PC-3 (cell line): Measurements from ENCODE around the gene ACTR2. TPM values are rescaled to one million over a fixed set of nuclear protein-coding genes. Genes with fewer than 3 reads are reported as not detected.

Experiments
- ATAC-seq: fragments of 200-7000 bp; cut with Tn5 transposase; 2 replicates; pipeline ENCODE4 v1.9.1; 2020; ENCODE audit warnings: mild to moderate bottlenecking, moderate library complexity
- BruUV-seq: library from RNA; stranded (reverse); fragments of 400-500 nt; replicated peaks from 2 replicates; lab custom pipeline; 2021; lab: Mats Ljungman, UMichigan
- CTCF ChIA-PET: fragments of 300-600 bp; sonication (Branson Sonifier 250); formaldehyde crosslinking; loops from one replicate; lab custom pipeline; 2022; ENCODE audit warnings: antibody characterized with exemption; lab: Charles Lee
- POLR2A ChIA-PET: fragments of 300-600 bp; sonication (Branson Sonifier 250); formaldehyde crosslinking; loops from one replicate; lab custom pipeline; 2022; ENCODE audit warnings: antibody characterized with exemption; ENCODE audit not compliant: unreplicated experiment; lab: Charles Lee
- DNase-seq: peaks from one replicate; pipeline ENCODE4 v3.0.0-alpha.2; 2015
- H2AFZ ChIP-seq: fragments of 300-600 bp; sonication (generic); 2 replicates; pipeline ENCODE4 v1.6.0; 2016; ENCODE audit warnings: antibody characterized with exemption, low read length
- H3F3A ChIP-seq: fragments of 300-600 bp; sonication (generic); one replicate; pipeline ENCODE4 v1.6.0; 2017; ENCODE audit warnings: antibody characterized with exemption, low read length, control low read depth, mild to moderate bottlenecking; ENCODE audit not compliant: unreplicated experiment
- H3K27ac ChIP-seq: fragments of 300-600 bp; sonication (generic); 2 replicates; pipeline ENCODE4 v1.5.1; 2016; ENCODE audit warnings: mild to moderate bottlenecking, low read length
- H3K27me3 ChIP-seq: fragments of 300-600 bp; sonication (generic); 2 replicates; pipeline ENCODE4 v1.6.1; 2016; ENCODE audit warnings: low read length, mixed read lengths
- H3K36me3 ChIP-seq: fragments of 300-600 bp; sonication (generic); 2 replicates; pipeline ENCODE4 v1.6.1; 2016; ENCODE audit warnings: low read depth, mixed run types, low read length, mixed read lengths
- H3K4me1 ChIP-seq: fragments of 300-600 bp; sonication (generic); 2 replicates; pipeline ENCODE4 v1.5.1; 2016; ENCODE audit warnings: low read length; ENCODE audit not compliant: insufficient read depth
- H3K4me2 ChIP-seq: fragments of 300-600 bp; sonication (generic); 2 replicates; pipeline ENCODE4 v1.6.0; 2016; ENCODE audit warnings: low read length
- H3K4me3 ChIP-seq: fragments of 300-600 bp; sonication (generic); 2 replicates; pipeline ENCODE4 v1.5.1; 2016; ENCODE audit warnings: mild to moderate bottlenecking, low read length, mixed read lengths
- H3K79me2 ChIP-seq: fragments of 300-600 bp; sonication (generic); 2 replicates; pipeline ENCODE4 v1.6.1; 2017; ENCODE audit warnings: low read length, mixed read lengths
- H3K9ac ChIP-seq: fragments of 300-600 bp; sonication (generic); 2 replicates; pipeline ENCODE4 v1.6.0; 2016; ENCODE audit warnings: mild to moderate bottlenecking, low read length
- H3K9me2 ChIP-seq: fragments of 300-600 bp; sonication (generic); replicated peaks from 2 replicates; pipeline ENCODE4 v1.6.1; 2016; ENCODE audit warnings: mixed run types, low read length, mixed read lengths
- H3K9me3 ChIP-seq: fragments of 300-600 bp; sonication (generic); 2 replicates; pipeline ENCODE4 v1.6.1; 2016; ENCODE audit warnings: low read length, mixed read lengths
- H4K20me1 ChIP-seq: fragments of 300-600 bp; sonication (generic); 2 replicates; pipeline ENCODE4 v1.6.1; 2016; ENCODE audit warnings: low read length, mixed read lengths
- CTCF ChIP-seq: fragments of 300-600 bp; sonication (generic); conservative IDR thresholded peaks from 2 replicates; pipeline ENCODE4 v1.5.1; 2017; ENCODE audit warnings: antibody characterized with exemption, low read depth, mild to moderate bottlenecking, low read length
- EZH2 ChIP-seq: fragments of 300-600 bp; sonication (generic); IDR thresholded peaks from one replicate; pipeline ENCODE4 v1.6.1; 2017; ENCODE audit warnings: antibody characterized with exemption, mild to moderate bottlenecking, low read length; ENCODE audit not compliant: unreplicated experiment
- EZH2phosphoT487 ChIP-seq: fragments of 300-600 bp; sonication (generic); IDR thresholded peaks from 2 replicates; pipeline ENCODE4 v1.6.1; 2018; ENCODE audit warnings: mild to moderate bottlenecking, antibody characterized with exemption, low read length, borderline replicate concordance
- intact Hi-C: fragments of 100-400 bp; cut with micrococcal nuclease; formaldehyde crosslinking; loops from 2 replicates; pipeline ENCODE4 v1.9.0; 2023
- total RNA-seq: library from RNA; depleted of rRNA; stranded (reverse); fragments of >200 nt; gene quantifications from 2 replicates; pipeline ENCODE4 v1.2.3, GENCODE V29; 2014

Gene ACTR2
- total RNA-seq, 1 experiment from 2014 or later: 56.7 TPM

GRCh38 chr2:65309699-65310098, 82.1 kb downstream of the ACTR2 start:
- no TSS peak for BruUV-seq
- Histone ChIP-seq H3K9me3 (no peaks in the 10 kb centered on the region), H3K36me3 (peaks cover 34% of the 10 kb centered on the region), H3K27me3 (no peaks in the 10 kb centered on the region), H3K4me1 (peaks cover 20% of the 10 kb centered on the region), H3K4me2 (no peak overlapping the region), H3K79me2 (no peaks in the 10 kb centered on the region), H4K20me1 (no peaks in the 10 kb centered on the region), H3K9ac (no peak overlapping the region), H3K4me3 (no peak overlapping the region), H3F3A (no peaks in the 10 kb centered on the region), H3K9me2 (no peaks in the 10 kb centered on the region), H3K27ac (peak overlapping the region; percentile 50), H2AFZ (no peak overlapping the region)
- intact Hi-C loops: loop anchor here (10.0 kb wide), 1 partner anchor 55 kb away; no protein-coding TSS in a partner anchor
- DNase-seq (peak; percentile 74), ATAC-seq (peak; percentile 78)
- TF ChIP-seq EZH2phosphoT487 (no peak), CTCF (0 out of 2 replicates have a peak, but pooled peaks have one; percentile 28)
- CTCF ChIA-PET: interaction anchor here (0.5 to 0.6 kb wide), 2 partner anchors 44 to 58 kb away, joined by 3 read pairs; no protein-coding TSS in a partner anchor
- POLR2A ChIA-PET: interaction anchor here (0.6 kb wide), 1 partner anchor 58 kb away, joined by 4 read pairs; no protein-coding TSS in a partner anchor

DNA sequence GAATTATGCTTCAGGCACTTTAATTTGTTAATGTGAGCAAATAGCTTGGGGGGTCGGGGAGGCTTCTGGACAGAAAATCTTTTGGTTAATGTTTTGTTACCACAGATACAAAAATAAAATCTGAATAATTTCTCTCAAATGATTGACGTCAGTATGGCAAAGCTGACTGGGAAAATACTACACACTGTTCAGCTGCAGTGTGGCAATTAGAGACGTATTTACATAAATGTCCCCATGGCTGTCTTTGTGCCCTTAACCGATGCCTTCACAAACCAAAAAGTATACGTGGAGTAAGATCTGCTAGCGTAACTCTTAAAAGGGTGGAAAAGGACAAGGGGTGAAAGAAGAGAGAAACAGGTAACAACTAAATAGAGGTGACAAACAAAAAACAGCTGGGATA, 83.4 kb downstream of the ACTR2 start:
- peaks cover 37% of the 10 kb centered on the region for H3K36me3 ChIP-seq
- no peak overlapping the region for H3K4me2 ChIP-seq
- H3K4me1 ChIP-seq: peaks cover 33% of the 10 kb centered on the region
- no peak overlapping the region for H3K27ac ChIP-seq
- H3F3A ChIP-seq: no peaks in the 10 kb centered on the region
- no peak overlapping the region for H3K4me3 ChIP-seq
- BruUV-seq: no TSS peak
- POLR2A ChIA-PET: no interaction called here
- no peaks in the 10 kb centered on the region for H3K27me3 ChIP-seq
- H3K9me2 ChIP-seq: no peaks in the 10 kb centered on the region
- intact Hi-C loops: no loop called here
- no peak for DNase-seq
- H3K9ac ChIP-seq: no peak overlapping the region
- TF ChIP-seq CTCF (no peak), EZH2phosphoT487 (no peak)
- CTCF ChIA-PET: no interaction called here
- H2AFZ ChIP-seq: no peak overlapping the region
- no peaks in the 10 kb centered on the region for H3K79me2 ChIP-seq
- no peaks in the 10 kb centered on the region for H4K20me1 ChIP-seq
- no peaks in the 10 kb centered on the region for H3K9me3 ChIP-seq
- ATAC-seq: no peak

DNA sequence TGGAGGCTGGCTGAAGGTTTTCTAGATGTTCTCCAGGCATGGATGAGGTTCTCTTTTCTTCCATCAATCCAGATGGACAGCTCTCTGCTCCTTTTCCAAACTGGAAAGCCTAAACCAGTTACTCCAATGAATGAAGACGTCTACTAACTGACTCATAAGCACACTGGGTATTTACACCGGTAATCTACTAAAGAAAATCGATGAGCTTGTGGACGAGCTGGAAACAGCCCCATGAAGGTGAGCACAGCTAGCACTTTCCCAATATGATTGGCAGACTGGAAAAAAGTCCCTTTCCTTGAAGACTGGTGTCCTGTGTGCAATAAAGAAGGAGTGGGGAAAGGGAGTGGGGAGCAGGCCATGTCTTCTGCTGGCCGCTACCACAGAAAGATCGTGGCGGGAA, 84.0 kb downstream of the ACTR2 start:
- no peak for TF ChIP-seq EZH2phosphoT487
- no peak for TF ChIP-seq EZH2
- no peak for TF ChIP-seq CTCF
- H3K9me2 ChIP-seq: no peaks in the 10 kb centered on the region
- no peak overlapping the region for H2AFZ ChIP-seq
- intact Hi-C loops: no loop called here
- ChIA-PET POLR2A (no interaction called here), CTCF (no interaction called here)
- no peaks in the 10 kb centered on the region for H3F3A ChIP-seq
- no peak overlapping the region for H3K9ac ChIP-seq
- no peaks in the 10 kb centered on the region for H3K27me3 ChIP-seq
- H3K4me3 ChIP-seq: no peak overlapping the region
- H4K20me1 ChIP-seq: no peaks in the 10 kb centered on the region
- ATAC-seq (no peak), DNase-seq (no peak)
- H3K79me2 ChIP-seq: no peaks in the 10 kb centered on the region
- BruUV-seq: no TSS peak
- no peaks in the 10 kb centered on the region for H3K9me3 ChIP-seq
- H3K27ac ChIP-seq: no peak overlapping the region
- H3K4me1 ChIP-seq: peaks cover 39% of the 10 kb centered on the region
- peaks cover 37% of the 10 kb centered on the region for H3K36me3 ChIP-seq
- H3K4me2 ChIP-seq: no peak overlapping the region
